SKM-1 (cell line): ENCODE results near the gene ZCWPW1.
"Not testable (repeated sequence)": the region's sequence is repeated elsewhere in the genome, so short reads cannot be mapped to it uniquely, and the experiment has no call there.

Experiments used
- DNase-seq: peaks from one replicate; lab custom pipeline; 2025; ENCODE audit not compliant: unreplicated experiment; lab: John Stamatoyannopoulos, UW

ZCWPW1 gene

DNA sequence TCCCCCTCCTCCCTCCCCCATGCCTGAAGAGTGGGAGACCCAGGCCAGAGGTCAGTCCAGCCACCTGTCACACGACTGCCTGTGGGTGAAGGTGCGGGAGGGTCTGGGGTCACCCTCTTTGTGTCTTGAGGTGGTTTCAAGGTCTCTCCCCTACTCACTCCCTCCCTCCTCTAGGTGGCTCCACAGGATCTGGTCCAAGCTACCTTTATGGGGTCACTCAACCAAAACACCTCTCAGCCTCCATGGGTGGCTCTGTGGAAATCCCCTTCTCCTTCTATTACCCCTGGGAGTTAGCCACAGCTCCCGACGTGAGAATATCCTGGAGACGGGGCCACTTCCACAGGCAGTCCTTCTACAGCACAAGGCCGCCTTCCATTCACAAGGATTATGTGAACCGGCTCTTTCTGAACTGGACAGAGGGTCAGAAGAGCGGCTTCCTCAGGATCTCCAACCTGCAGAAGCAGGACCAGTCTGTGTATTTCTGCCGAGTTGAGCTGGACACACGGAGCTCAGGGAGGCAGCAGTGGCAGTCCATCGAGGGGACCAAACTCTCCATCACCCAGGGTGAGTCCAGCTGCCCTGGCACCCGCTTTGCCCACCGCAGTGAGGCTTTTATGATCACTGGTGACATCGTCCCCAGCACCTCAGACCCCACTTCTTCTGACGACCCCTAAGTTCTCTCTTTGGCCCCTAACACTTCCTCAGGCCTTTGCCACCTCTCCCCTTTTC is 54.5 kb downstream of the ZCWPW1 start:
- not testable (repeated sequence) for DNase-seq

DNA sequence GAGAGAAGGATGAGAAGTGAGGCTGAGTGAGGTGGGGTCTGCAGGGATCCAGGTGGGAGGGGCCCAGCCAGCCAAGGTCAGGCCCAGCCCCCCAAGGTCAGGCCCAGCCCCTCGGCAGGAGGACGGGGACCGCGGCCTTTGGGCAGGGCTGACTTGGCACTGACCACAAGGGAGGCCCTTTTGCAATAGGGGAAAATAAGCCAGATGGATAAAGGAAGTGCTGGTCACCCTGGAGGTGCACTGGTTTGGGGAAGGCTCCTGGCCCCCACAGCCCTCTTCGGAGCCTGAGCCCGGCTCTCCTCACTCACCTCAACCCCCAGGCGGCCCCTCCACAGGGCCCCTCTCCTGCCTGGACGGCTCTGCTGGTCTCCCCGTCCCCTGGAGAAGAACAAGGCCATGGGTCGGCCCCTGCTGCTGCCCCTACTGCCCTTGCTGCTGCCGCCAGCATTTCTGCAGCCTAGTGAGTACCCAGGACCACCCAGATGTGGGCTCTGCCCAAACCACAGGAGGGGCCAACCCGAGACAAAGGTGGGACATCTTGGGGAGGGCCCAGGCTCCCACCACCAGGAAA is 55.2 kb downstream of the ZCWPW1 start, which contains the start of gene PILRA:
Gene PILRA (plus strand): TSS at position 227 of the 571 bp plus-strand sequence. CDS start 170 bp downstream, at position 397.
- peak; percentile 50 for DNase-seq

- no peak for DNase-seq
These were observed 55.8 kb downstream of the ZCWPW1 start for GRCh38 chr7:100372694-100373093.

- peak; percentile 67 for DNase-seq
These were observed 56.2 kb downstream of the ZCWPW1 start for GRCh38 chr7:100372256-100372655.

- DNase-seq, result no peak
These were observed 56.8 kb downstream of the ZCWPW1 start for GRCh38 chr7:100371561-100372171.

- no peak for DNase-seq
These were observed 57.8 kb downstream of the ZCWPW1 start for GRCh38 chr7:100370746-100371145.

- DNase-seq, result no peak
These were observed 58.2 kb downstream of the ZCWPW1 start for GRCh38 chr7:100370303-100370702.

- DNase-seq, result peak; percentile 95
These were observed 59.4 kb downstream of the ZCWPW1 start for GRCh38 chr7:100369105-100369504.

GRCh38 chr7:100367676-100368613 is 60.6 kb downstream of the ZCWPW1 start:
- no peak for DNase-seq

DNA sequence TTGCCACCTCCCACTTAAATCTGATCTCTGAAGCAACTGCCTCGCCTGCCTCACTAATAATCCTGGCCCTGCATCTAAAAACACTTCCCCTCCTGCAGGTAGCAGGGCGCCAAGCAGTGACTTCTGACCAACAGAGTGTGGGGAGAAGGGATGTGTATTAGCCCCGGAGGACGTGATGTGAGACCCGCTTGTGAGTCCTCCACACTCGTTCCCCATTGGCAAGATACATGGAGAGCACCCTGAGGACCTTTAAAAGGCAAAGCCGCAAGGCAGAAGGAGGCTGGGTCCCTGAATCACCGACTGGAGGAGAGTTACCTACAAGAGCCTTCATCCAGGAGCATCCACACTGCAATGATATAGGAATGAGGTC is 61.3 kb downstream of the ZCWPW1 start:
- no peak for DNase-seq

DNA sequence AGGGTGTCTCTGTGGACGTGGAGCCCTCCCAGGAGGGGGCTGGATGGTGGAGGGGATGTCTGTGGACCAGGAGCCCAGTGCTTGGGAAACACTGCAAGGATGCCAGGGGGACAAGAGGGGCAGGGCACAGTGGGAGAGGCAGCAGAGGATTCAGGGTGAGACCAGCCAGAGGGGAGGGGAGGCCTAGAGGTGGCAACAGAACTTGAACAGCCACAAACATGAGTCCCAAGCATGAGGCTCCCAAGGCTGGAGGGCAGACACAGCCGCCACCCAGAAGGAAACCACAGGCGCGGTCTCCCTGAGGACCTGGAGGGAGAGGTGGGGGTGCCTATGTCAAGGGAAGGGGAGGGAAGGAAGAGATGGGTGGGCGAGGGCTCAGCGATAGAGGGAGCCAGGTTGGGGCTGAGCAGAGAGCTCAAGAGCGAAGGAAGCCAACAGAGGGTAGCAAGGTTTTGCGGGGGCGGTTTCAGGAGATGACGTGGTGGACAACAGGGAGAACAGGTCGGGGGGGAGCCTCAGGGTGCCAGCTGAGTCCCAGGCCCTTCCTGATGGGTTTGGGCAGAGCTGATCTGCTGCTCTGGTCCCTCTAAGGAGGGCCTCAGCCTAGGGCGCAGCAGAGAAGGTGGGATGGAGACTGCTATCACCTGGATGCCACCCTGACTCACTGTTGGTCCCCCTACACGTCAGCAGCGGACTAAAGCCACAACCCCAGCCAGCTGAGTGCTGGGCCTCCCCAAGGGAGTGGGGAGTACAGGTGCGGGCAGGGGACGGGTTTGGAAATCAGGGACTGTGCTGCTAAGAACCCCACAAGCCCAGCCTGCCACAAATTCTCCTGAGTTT is 61.9 kb downstream of the ZCWPW1 start:
- no peak for DNase-seq

- DNase-seq, result not testable (repeated sequence)
These were observed 62.5 kb downstream of the ZCWPW1 start for GRCh38 chr7:100365998-100366367.

DNA sequence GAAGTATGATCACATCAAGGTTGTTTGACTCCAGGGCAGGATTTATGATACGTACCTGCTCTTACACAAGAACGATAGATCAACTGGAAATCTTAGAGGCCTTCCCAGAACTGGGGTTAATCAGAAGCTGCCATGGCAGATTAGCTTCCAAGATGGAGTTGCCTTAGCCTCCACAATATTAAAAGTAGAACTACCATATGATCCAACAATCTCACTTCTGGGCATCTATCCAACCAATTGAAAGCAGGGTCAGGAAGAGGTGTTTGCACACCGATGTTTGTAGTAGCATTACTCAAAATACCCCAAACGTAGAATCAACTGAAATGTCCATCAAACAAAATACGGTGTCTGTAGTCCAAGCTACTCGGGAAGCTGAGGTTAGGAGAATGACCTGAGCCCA is 64.0 kb downstream of the ZCWPW1 start:
- DNase-seq, result no peak

- not testable (repeated sequence) for DNase-seq
These were observed 64.7 kb downstream of the ZCWPW1 start for GRCh38 chr7:100363797-100364196.

DNA sequence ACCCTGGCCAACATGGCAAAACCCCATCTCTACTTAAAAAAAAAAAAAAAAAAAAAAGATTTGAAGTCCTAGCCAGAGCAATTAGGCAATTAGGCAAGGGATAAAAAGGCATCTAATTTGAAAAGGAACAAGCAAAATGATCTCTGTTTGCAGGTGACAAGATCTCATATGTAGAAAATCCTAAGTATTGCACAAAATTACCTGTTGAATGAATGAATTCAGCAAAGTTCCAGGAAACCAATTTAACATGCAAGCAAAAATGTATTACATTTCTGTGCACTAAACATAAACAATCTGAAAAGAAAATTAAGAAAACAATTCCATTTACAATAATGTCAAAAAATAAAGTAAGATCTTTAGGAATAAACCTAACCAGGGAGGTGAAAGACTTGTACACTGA is 65.4 kb downstream of the ZCWPW1 start:
- DNase-seq, result no peak

DNA sequence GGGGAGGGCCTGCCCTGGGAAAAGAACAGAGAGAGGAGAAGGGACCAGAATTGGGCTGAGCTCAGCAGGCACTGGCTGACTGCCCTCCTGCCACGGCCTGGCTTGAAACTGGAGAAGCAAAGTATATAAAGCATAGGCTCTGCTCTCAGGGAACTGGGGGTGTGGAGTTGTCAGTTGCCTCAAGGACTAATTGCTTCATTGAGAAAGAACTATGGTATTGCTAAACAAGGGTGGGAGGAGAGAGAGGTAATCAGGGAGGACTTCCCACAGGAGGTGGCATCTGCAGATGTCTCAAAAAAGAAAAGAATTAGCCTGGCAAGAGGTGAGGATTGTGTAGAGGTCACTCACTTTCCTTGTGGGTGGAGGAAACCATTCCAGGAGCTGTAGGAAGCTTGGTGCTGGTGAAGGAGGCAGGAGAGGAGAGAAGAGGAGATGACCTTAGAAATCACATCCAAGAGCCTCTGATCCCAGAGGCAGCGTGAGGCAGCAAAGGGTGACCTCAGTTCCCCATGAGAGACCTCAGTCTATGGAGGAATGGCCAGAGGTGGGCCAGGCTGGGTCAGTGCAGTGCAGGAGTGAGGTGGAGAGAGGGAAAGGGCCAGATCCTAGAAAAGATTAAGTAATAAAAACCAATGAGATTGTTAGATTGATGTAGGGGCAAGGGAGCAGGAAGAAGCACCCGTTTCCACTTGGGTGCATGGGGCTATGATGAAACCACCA is 68.2 kb downstream of the ZCWPW1 start:
- DNase-seq, result peak; percentile 66

DNA sequence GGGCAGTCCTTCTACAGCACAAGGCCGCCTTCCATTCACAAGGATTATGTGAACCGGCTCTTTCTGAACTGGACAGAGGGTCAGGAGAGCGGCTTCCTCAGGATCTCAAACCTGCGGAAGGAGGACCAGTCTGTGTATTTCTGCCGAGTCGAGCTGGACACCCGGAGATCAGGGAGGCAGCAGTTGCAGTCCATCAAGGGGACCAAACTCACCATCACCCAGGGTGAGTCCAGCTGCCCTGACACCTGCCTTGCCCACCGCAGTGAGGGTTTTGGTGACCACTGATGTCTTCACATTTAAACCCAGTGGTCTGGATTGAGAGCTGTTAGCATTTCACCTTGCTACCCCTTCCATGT is 69.7 kb downstream of the ZCWPW1 start:
- DNase-seq, result no peak

- DNase-seq, result no peak
These were observed 70.3 kb downstream of the ZCWPW1 start, which contains the start of gene PILRB for GRCh38 chr7:100358027-100358856. PILRB (plus strand) TSS chr7:100358117; CDS start chr7:100358303, 186 bp downstream.

DNA sequence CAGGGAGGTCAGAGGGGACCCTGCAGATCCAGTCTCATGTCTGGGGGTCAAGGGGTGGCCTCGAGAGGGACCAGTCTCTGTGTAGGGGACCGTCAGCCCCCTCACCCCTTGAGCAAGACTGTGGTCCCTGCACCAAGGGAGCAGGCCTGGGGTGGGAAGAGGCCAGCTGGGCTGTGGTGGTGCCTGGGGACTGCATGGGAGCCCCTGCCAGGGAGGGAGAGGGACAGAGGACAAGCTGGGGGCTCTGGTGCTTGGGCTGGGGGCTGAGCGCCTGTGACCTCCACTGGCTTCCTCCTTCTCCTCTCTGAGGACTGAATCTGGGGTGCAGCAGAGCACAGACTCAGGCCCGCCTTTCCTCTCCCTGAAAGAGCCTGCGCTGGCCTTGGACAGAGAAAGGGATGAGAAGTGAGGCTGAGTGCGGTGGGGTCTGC is 71.4 kb downstream of the ZCWPW1 start:
- no peak for DNase-seq
